ENCODE measurements around the gene ROR2.

DNA sequence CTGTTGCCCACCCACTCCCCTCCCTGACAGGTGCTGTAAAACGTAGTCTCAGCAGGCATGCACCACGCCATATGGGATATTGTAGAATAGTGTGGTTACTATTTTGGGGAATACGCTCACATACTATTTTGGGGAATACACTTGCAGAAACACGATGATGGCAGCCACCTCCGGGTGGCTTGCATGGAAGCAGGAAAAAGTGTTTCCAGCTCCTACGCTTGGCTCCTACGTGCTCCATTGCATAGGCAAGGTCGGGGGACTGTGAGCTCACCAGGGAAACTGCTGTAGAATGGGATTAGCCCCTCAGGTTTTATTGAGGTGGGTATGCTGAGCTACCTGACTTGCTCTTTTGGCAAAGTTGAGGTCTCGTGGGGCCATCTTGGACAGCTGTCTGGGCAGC lies 366.1 kb downstream of the ROR2 start:
- TF ChIP-seq, protein P1, sequence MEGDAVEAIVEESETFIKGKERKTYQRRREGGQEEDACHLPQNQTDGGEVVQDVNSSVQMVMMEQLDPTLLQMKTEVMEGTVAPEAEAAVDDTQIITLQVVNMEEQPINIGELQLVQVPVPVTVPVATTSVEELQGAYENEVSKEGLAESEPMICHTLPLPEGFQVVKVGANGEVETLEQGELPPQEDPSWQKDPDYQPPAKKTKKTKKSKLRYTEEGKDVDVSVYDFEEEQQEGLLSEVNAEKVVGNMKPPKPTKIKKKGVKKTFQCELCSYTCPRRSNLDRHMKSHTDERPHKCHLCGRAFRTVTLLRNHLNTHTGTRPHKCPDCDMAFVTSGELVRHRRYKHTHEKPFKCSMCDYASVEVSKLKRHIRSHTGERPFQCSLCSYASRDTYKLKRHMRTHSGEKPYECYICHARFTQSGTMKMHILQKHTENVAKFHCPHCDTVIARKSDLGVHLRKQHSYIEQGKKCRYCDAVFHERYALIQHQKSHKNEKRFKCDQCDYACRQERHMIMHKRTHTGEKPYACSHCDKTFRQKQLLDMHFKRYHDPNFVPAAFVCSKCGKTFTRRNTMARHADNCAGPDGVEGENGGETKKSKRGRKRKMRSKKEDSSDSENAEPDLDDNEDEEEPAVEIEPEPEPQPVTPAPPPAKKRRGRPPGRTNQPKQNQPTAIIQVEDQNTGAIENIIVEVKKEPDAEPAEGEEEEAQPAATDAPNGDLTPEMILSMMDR (IDR thresholded peaks at IDR 0.05): no peak
- no peak for TF ChIP-seq REST (IDR thresholded peaks at IDR 0.05; ENCODE audit: insufficient read depth in 1 of 2, low read depth in 2 of 2, low read length in 1 of 2)
- no peak for TF ChIP-seq POLR2AphosphoS5 (IDR thresholded peaks at IDR 0.05; ENCODE audit: low read depth, low read length)
- no peak for TF ChIP-seq TCF7L2 (IDR thresholded peaks at IDR 0.05; ENCODE audit: low read depth, low read length)
- no peak for TF ChIP-seq SIN3A (IDR thresholded peaks at IDR 0.05; ENCODE audit: borderline replicate concordance, insufficient read depth, low read depth, low read length)

Measured in Panc1 (cell line).